Neural progenitor cell (in vitro differentiated cells): ENCODE data around the gene ATXN1.

Experiments used
- EZH2 ChIP-seq: fragments of 200-600 bp; sonication (generic); IDR thresholded peaks from 2 replicates; pipeline ENCODE4 v1.6.1; 2017; ENCODE audit warnings: antibody characterized with exemption, mild to moderate bottlenecking, moderate library complexity
- EZH2phosphoT487 ChIP-seq: fragments of 200-600 bp; sonication (generic); IDR thresholded peaks from 2 replicates; pipeline ENCODE4 v1.6.1; 2017; ENCODE audit warnings: antibody characterized with exemption
- TF ChIP-seq, protein P1 (sequence below): fragments of 200-600 bp; sonication (generic); IDR thresholded peaks from 2 replicates; pipeline ENCODE4 v1.5.1; 2017; ENCODE audit warnings: antibody characterized with exemption, mild to moderate bottlenecking

DNA sequence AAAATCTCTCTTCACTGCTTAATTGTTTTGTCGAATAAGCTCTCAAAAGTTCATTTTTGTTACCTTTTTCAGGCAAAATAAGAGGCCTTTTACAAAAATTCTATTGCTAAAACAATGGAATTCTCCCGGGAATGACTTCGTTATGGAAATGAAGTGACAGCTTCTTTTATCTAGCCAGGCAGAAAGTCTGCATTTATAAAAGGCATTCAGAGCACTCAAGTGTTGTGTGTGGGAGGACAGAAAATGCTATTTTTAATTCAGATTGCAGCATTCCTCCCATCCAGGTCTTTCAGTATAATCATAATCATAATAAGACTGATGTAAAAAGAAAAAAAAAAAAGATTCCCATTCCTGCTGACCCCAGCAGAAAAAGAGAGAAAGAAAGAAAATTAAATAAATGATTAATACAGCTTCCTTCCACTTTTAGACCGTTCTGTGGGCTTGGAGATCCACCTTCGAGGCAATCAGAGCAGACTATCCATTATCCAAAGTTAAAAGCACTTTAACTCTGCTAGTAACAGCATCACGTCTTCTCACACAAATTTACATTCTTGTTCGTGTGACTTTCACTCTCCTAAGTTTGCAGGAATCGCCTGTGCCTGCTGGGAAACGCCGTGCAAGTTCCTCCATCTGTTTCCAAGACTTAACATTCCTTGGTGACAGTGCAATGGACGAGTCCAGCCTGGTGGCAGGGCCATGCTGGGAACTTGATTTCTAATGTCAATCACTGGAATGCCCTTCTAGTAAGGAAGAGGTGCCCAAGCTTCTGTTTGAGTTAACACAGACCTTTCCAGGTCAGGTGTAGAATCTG is 264.1 kb downstream of the ATXN1 start:
- TF ChIP-seq EZH2 = no peak
- TF ChIP-seq, protein P1, sequence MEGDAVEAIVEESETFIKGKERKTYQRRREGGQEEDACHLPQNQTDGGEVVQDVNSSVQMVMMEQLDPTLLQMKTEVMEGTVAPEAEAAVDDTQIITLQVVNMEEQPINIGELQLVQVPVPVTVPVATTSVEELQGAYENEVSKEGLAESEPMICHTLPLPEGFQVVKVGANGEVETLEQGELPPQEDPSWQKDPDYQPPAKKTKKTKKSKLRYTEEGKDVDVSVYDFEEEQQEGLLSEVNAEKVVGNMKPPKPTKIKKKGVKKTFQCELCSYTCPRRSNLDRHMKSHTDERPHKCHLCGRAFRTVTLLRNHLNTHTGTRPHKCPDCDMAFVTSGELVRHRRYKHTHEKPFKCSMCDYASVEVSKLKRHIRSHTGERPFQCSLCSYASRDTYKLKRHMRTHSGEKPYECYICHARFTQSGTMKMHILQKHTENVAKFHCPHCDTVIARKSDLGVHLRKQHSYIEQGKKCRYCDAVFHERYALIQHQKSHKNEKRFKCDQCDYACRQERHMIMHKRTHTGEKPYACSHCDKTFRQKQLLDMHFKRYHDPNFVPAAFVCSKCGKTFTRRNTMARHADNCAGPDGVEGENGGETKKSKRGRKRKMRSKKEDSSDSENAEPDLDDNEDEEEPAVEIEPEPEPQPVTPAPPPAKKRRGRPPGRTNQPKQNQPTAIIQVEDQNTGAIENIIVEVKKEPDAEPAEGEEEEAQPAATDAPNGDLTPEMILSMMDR = no peak
- no peak for TF ChIP-seq EZH2phosphoT487
